GM23338 (cell line): ENCODE measurements around the gene RAB11FIP4. TPM values are rescaled to one million over a fixed set of nuclear protein-coding genes. Genes with fewer than 3 reads are reported as not detected.

Source experiments
- ATAC-seq: fragments of 200-7000 bp; cut with Tn5 transposase; 3 replicates; pipeline ENCODE4 v1.9.1; 2020
- DNase-seq: peaks from one replicate; pipeline ENCODE4 v3.0.0-alpha.2; 2015; ENCODE audit warnings: low spot score
- H2AFZ ChIP-seq: fragments of 200-600 bp; sonication (generic); 2 replicates; pipeline ENCODE4 v1.8.0; 2016; ENCODE audit warnings: antibody characterized with exemption, mild to moderate bottlenecking, moderate library complexity
- H3F3A ChIP-seq: fragments of 200-600 bp; sonication (generic); replicated peaks from 2 replicates; pipeline ENCODE4 v1.8.0; 2017; ENCODE audit warnings: antibody characterized with exemption, mixed run types, low read depth
- H3K27ac ChIP-seq: fragments of 200-600 bp; sonication (generic); 2 replicates; pipeline ENCODE4 v1.6.1; 2016; ENCODE audit warnings: low read depth
- H3K27me3 ChIP-seq: fragments of 200-600 bp; sonication (generic); 2 replicates; pipeline ENCODE4 v1.8.0; 2016; ENCODE audit warnings: mild to moderate bottlenecking, mixed run types, moderate library complexity; ENCODE audit not compliant: insufficient read depth
- H3K36me3 ChIP-seq: fragments of 200-600 bp; sonication (generic); 2 replicates; pipeline ENCODE4 v1.8.0; 2016; ENCODE audit warnings: mild to moderate bottlenecking; ENCODE audit not compliant: insufficient read depth
- H3K4me1 ChIP-seq: fragments of 200-600 bp; sonication (generic); 2 replicates; pipeline ENCODE4 v1.8.0; 2016; ENCODE audit warnings: mild to moderate bottlenecking, moderate library complexity; ENCODE audit not compliant: insufficient read depth
- H3K4me2 ChIP-seq: fragments of 200-600 bp; sonication (generic); 2 replicates; pipeline ENCODE4 v1.7.1; 2017; ENCODE audit warnings: mixed run types
- H3K4me3 ChIP-seq: fragments of 200-600 bp; sonication (generic); 2 replicates; pipeline ENCODE4 v1.6.1; 2016; ENCODE audit warnings: mixed run types
- H3K79me2 ChIP-seq: fragments of 200-600 bp; sonication (generic); replicated peaks from 2 replicates; pipeline ENCODE4 v1.8.0; 2017; ENCODE audit warnings: mild to moderate bottlenecking; ENCODE audit not compliant: insufficient read depth
- H3K9me2 ChIP-seq: fragments of 200-600 bp; sonication (generic); 2 replicates; pipeline ENCODE4 v1.8.0; 2017; ENCODE audit not compliant: insufficient read depth
- H4K20me1 ChIP-seq: fragments of 200-600 bp; sonication (generic); replicated peaks from 2 replicates; pipeline ENCODE4 v1.8.0; 2017; ENCODE audit warnings: mild to moderate bottlenecking; ENCODE audit not compliant: insufficient read depth
- H3K27ac Mint-ChIP-seq: 2 replicates; pipeline ENCODE4 v1.8.0; 2020; ENCODE audit warnings: inconsistent platforms, mild to moderate bottlenecking, moderate library complexity, mixed read lengths
- H3K27me3 Mint-ChIP-seq: 3 replicates; pipeline ENCODE4 v1.8.0; 2022; ENCODE audit warnings: low read depth, mild to moderate bottlenecking, moderate library complexity, mixed read lengths, inconsistent platforms; ENCODE audit not compliant: insufficient read depth, poor library complexity
- H3K36me3 Mint-ChIP-seq: 3 replicates; pipeline ENCODE4 v1.8.0; 2021; ENCODE audit warnings: low read depth, mild to moderate bottlenecking, inconsistent platforms, moderate library complexity, mixed read lengths
- H3K4me1 Mint-ChIP-seq: 3 replicates; pipeline ENCODE4 v1.8.0; 2020; ENCODE audit warnings: mild to moderate bottlenecking, inconsistent platforms, mixed read lengths
- H3K4me3 Mint-ChIP-seq: 3 replicates; pipeline ENCODE4 v1.8.0; 2021; ENCODE audit warnings: moderate library complexity, mild to moderate bottlenecking, inconsistent platforms, mixed read lengths
- H3K9me3 Mint-ChIP-seq: 3 replicates; pipeline ENCODE4 v1.8.0; 2020; ENCODE audit warnings: moderate library complexity, mild to moderate bottlenecking, inconsistent platforms, mixed read lengths
- CREB1 ChIP-seq: fragments of 250-450 bp; sonication (Bioruptor Pico); IDR thresholded peaks from 2 replicates; pipeline ENCODE4 v1.5.0; 2020; ENCODE audit warnings: low read depth, mild to moderate bottlenecking, moderate library complexity
- CTCF ChIP-seq, 2 experiments: fragments of 200-600 bp in 1 of 2; sonication (generic) in 1 of 2; conservative IDR thresholded peaks; 2 replicates each; pipeline versions ENCODE4 v1.5.1 to v1.6.1; 2016 to 2017; ENCODE audit warnings: antibody characterized with exemption in 2 of 2, low read depth in 2 of 2, mild to moderate bottlenecking in 2 of 2, moderate library complexity in 1 of 2
- ETS1 ChIP-seq: IDR thresholded peaks from 2 replicates; pipeline ENCODE4 v1.6.1; 2016; ENCODE audit warnings: antibody characterized with exemption
- EZH2 ChIP-seq: fragments of 200-600 bp; sonication (generic); IDR thresholded peaks from one replicate; pipeline ENCODE4 v1.8.0; 2017; ENCODE audit warnings: antibody characterized with exemption, mild to moderate bottlenecking, low read depth; ENCODE audit not compliant: unreplicated experiment
- EZH2phosphoT487 ChIP-seq: fragments of 200-600 bp; sonication (generic); IDR thresholded peaks from one replicate; pipeline ENCODE4 v1.8.1; 2018; ENCODE audit warnings: antibody characterized with exemption; ENCODE audit not compliant: unreplicated experiment
- JUNB ChIP-seq: IDR thresholded peaks from one replicate; pipeline ENCODE4 v1.6.1; 2016; ENCODE audit warnings: antibody characterized with exemption; ENCODE audit not compliant: unreplicated experiment
- NANOG ChIP-seq: IDR thresholded peaks from 2 replicates; pipeline ENCODE4 v1.6.1; 2016; ENCODE audit warnings: antibody characterized with exemption, borderline replicate concordance
- POLR2AphosphoS5 ChIP-seq: IDR thresholded peaks from 2 replicates; pipeline ENCODE4 v1.6.1; 2016; ENCODE audit warnings: antibody characterized with exemption, low read depth
- REST ChIP-seq: IDR thresholded peaks from one replicate; pipeline ENCODE4 v1.6.1; 2018; ENCODE audit warnings: antibody characterized with exemption; ENCODE audit not compliant: unreplicated experiment
- STAT1 ChIP-seq: IDR thresholded peaks from one replicate; pipeline ENCODE4 v1.6.1; 2016; ENCODE audit warnings: antibody characterized with exemption; ENCODE audit not compliant: unreplicated experiment
- ZNF114 ChIP-seq: fragments of 250-450 bp; sonication (Bioruptor Pico); IDR thresholded peaks from 2 replicates; pipeline ENCODE4 v1.5.0; 2020; ENCODE audit warnings: mild to moderate bottlenecking, moderate library complexity
- ZNF331 ChIP-seq: fragments of 250-450 bp; sonication (Bioruptor Pico); IDR thresholded peaks from 2 replicates; pipeline ENCODE4 v1.5.0; 2020; ENCODE audit warnings: low read depth, mild to moderate bottlenecking, moderate library complexity
- ZNF462 ChIP-seq: fragments of 250-450 bp; sonication (Bioruptor Pico); IDR thresholded peaks from 2 replicates; pipeline ENCODE4 v1.5.0; 2020; ENCODE audit warnings: mild to moderate bottlenecking, moderate library complexity
- polyA plus RNA-seq: library from polyadenylated mRNA; unstranded; fragments of >200 nt; fragmentation: Nextera tagmentation; extraction: Ambion mirVana; gene quantifications from 2 replicates; pipeline ENCODE4 v1.2.1, GENCODE V29; 2016
- total RNA-seq: library from RNA; depleted of rRNA; stranded (reverse); fragments of >200 nt; shearing (Covaris generic); gene quantifications from 2 replicates; pipeline ENCODE4 v1.2.3, GENCODE V29; 2014

RAB11FIP4 gene
- total and polyA plus RNA-seq, 2 experiments from 2014 or later = 26.0 to 65.6 TPM

GRCh38 chr17:31494259-31495021 is 103.0 kb downstream of the RAB11FIP4 start:
- no peaks in the 10 kb centered on the region for H3K27me3 ChIP-seq
- H3K4me1 Mint-ChIP-seq = peaks cover 74% of the 10 kb centered on the region
- peaks cover 75% of the 10 kb centered on the region for H3K79me2 ChIP-seq
- ATAC-seq (no peak), DNase-seq (no peak)
- no peak overlapping the region for H2AFZ ChIP-seq
- H3K9me2 ChIP-seq = no peaks in the 10 kb centered on the region
- no peak overlapping the region for H3K4me3 Mint-ChIP-seq
- peaks cover 56% of the 10 kb centered on the region for H3K4me1 ChIP-seq
- peaks cover 12% of the 10 kb centered on the region for H3K27me3 Mint-ChIP-seq
- TF ChIP-seq STAT1 (no peak), EZH2 (no peak), ZNF462 (CRISPR knock-in tag) (no peak), ZNF331 (CRISPR knock-in tag) (no peak), ZNF114 (no peak), ETS1 (no peak), JUNB (no peak), POLR2AphosphoS5 (no peak), NANOG (no peak), EZH2phosphoT487 (no peak), CREB1 (no peak), REST (no peak), CTCF (conservative IDR thresholded peaks at IDR 0.05; ENCODE audit: low read depth in 2 of 2) (no peak)
- no peaks in the 10 kb centered on the region; the same call in 1 of the 2 replicates for H4K20me1 ChIP-seq
- peaks cover 13% of the 10 kb centered on the region; the same call in 1 of the 2 replicates for H3F3A ChIP-seq
- H3K4me2 ChIP-seq = no peak overlapping the region
- H3K9me3 Mint-ChIP-seq = no peaks in the 10 kb centered on the region
- no peaks in the 10 kb centered on the region for H3K36me3 ChIP-seq
- no peak overlapping the region for H3K27ac Mint-ChIP-seq
- no peak overlapping the region for H3K4me3 ChIP-seq
- no peaks in the 10 kb centered on the region; the same call in 2 of the 3 replicates for H3K36me3 Mint-ChIP-seq
- no peak overlapping the region for H3K27ac ChIP-seq
